GM21423 (cell line): ENCODE measurements around the gene OVCA2.

Experiments
- ATAC-seq: cut with Tn5 transposase; IDR thresholded peaks from one replicate; pipeline ENCODE4 v1.9.1; 2021; ENCODE audit warnings: mild to moderate bottlenecking, moderate library complexity; ENCODE audit not compliant: unreplicated experiment

OVCA2 gene

DNA sequence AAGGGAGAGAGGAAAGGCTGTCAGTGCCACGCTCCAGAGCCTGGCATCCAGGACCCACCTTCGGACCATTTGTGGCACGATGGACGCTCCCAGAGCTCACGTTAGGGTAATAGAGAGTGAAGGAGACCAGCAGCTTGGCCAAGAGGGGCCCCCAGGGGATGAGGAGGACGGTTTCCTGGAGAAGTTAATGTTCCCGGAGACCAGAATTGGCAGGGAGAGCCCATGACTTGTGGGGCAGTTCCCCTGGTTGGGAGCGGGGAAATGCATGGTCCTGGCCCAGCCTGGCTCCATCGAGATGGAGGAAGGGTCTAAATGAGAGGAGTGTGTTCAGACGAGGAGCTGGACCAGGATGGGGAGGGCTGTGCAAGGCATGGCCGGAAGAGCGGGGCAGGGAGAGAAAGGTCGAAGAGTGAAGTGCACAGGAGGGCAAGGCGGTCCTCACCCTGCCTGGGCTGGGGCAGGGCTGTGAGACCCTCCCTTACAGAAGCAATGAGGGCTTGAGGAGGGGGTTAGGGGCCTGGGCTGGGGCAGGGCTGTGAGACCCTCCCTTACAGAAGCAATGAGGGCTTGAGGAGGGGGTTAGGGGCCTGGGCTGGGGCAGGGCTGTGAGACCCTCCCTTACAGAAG, 10.2 kb downstream of the OVCA2 start:
- no peak for ATAC-seq

DNA sequence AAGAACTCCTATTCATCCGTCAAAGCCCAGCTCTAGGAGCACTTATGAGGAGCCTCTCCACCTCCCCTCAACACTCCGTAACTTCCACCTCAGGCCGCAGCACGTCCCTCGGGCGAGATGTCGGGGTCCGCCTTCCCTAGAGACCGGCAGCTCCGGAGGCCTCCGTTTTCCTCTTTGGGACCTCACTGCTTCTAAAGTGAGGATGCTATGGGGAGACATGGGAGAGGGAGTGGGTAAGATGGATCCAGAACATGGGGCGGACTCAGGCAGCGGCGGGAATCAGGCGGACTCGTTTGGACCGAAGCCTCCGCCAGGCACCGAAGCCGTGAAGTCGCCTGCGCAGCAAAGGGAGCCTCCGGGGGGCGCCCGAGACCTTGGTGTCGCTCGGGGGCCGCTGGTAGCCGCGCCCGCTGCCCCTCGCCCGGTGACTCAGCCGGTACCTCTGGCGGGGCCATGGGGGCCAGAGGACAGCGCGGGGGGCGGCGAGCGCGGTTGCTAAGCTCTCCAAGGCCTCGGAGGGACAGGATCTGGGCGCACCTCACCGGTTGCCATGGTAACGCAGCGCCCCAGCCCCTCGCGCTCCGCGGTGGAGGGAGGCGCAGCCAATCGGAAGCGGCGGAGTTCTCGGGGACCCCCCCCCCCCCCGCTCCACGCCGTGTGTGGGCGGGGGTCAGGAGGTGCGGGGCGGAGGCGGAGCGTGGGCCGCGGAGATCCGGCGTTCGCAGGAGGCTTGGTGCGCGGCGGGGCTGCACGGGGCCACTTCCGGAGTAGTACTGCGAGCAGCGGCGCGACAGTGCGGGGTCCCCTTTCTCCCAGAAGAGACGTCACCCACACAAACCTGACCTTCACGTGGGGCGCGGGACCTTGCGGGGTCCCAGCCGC, 11.8 kb downstream of the OVCA2 start:
- ATAC-seq: no peak

DNA sequence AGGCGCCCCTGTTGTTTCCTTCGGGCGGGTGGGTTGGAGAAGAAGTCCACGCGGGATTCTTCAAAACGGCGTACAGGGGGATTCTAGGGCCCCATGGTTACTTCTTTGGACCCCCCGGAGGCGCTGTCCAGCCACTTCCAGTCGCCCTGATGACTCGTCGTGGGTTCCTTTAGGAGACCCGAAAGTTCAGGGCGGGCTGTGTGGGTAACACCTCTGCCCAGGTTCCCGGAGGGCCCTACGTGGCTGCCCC, 12.4 kb downstream of the OVCA2 start:
- no peak for ATAC-seq

DNA sequence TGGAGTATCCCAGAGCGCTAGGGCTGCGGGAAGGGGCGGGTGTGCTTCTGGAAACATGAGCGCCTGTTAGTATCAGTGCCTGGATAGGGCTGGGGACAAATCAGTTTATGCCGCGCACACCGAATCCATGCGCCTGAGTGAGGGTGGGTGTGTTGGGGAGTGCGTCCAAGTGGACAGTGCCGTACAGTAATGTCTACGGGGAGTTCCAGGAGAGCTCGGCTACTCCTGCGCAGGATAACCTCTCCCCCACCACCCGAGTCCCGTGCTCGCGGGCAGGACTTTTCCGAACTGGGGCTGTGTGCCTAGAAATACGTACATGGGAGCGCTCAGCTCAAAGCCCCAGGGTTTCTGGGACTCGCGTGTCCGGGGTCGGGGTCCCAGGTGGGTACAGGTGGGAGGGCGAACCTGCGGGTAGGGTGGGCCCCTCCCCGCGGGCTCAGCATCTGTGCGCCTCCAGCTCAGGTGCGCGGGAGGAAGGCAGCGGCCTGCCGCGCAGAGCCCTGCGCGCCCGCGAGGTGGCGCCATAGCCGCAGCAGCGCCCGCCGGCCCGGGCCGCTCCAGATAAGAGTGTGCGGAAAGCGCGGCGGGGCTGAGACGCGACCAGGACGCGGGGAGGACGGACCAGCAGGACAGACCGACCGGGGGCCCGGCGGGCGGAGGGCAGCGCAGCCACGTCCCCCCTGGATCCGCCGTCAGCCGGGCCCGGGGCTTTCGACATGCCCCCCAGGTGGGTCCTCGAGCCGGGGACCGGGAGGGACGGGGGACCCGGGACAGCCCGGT, 12.9 kb downstream of the OVCA2 start, which contains the start of gene HIC1:
TSS of gene HIC1 (plus strand) at position 592 of the 780 bp plus-strand sequence. CDS start 1,588 bp downstream, outside the sequence.
- ATAC-seq: peak; percentile 32

DNA sequence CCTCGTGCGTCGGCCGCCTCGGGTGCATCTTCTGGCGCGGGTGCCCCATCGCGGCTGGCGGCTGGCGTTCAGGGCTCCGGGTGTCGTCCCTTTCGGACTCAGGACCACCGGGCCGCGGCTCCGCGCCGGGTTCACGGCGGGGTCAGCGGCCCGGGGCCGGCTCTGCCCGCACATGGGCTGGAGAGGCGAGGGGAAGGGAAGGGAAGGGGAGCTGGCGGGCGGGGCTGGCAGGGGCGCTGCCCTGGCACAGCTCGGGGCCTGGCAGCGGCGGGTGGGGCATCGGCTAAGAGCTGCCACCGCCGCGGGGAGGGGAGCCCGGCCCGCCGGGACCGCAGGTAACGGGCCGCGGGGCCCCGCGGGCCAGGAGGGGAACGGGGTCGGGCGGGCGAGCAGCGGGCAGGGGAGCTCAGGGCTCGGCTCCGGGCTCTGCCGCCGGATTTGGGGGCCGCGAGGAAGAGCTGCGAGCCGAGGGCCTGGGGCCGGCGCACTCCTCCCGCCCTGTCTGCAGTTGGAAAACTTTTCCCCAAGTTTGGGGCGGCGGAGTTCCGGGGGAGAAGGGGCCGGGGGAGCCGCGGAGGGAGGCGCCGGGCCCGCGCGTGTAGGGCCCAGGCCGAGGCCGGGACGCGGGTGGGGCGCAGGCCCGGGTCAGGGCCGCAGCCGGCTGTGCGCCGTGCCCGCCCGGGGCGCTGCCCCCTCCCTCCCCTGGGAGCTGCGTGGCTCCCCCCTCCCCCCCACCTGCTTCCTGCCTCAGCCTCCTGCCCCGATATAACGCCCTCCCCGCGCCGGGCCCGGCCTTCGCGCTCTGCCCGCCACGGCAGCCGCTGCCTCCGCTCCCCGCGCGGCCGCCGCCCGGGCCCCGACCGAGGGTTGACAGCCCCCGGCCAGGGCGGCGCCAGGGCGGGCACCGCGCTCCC, 13.7 kb downstream of the OVCA2 start:
- no peak for ATAC-seq

DNA sequence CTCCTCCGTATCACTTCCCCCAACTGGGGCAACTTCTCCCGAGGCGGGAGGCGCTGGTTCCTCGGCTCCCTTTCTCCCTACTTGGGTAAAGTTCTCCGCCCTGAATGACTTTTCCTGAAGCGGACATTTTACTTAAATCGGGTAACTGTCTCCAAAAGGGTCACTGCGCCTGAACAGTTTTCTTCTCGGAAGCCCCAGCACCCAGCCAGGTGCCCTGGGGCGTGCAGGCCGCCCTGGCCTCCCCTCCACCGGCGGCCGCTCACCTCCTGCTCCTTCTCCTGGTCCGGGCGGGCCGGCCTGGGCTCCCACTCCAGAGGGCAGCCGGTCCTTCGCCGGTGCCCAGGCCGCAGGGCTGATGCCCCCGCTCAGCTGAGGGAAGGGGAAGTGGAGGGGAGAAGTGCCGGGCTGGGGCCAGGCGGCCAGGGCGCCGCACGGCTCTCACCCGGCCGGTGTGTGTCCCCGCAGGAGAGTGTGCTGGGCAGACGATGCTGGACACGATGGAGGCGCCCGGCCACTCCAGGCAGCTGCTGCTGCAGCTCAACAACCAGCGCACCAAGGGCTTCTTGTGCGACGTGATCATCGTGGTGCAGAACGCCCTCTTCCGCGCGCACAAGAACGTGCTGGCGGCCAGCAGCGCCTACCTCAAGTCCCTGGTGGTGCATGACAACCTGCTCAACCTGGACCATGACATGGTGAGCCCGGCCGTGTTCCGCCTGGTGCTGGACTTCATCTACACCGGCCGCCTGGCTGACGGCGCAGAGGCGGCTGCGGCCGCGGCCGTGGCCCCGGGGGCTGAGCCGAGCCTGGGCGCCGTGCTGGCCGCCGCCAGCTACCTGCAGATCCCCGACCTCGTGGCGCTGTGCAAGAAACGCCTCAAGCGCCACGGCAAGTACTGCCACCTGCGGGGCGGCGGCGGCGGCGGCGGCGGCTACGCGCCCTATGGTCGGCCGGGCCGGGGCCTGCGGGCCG, 14.7 kb downstream of the OVCA2 start:
- no peak for ATAC-seq

DNA sequence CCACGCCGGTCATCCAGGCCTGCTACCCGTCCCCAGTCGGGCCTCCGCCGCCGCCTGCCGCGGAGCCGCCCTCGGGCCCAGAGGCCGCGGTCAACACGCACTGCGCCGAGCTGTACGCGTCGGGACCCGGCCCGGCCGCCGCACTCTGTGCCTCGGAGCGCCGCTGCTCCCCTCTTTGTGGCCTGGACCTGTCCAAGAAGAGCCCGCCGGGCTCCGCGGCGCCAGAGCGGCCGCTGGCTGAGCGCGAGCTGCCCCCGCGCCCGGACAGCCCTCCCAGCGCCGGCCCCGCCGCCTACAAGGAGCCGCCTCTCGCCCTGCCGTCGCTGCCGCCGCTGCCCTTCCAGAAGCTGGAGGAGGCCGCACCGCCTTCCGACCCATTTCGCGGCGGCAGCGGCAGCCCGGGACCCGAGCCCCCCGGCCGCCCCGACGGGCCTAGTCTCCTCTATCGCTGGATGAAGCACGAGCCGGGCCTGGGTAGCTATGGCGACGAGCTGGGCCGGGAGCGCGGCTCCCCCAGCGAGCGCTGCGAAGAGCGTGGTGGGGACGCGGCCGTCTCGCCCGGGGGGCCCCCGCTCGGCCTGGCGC, 15.4 kb downstream of the OVCA2 start:
- no peak for ATAC-seq

DNA sequence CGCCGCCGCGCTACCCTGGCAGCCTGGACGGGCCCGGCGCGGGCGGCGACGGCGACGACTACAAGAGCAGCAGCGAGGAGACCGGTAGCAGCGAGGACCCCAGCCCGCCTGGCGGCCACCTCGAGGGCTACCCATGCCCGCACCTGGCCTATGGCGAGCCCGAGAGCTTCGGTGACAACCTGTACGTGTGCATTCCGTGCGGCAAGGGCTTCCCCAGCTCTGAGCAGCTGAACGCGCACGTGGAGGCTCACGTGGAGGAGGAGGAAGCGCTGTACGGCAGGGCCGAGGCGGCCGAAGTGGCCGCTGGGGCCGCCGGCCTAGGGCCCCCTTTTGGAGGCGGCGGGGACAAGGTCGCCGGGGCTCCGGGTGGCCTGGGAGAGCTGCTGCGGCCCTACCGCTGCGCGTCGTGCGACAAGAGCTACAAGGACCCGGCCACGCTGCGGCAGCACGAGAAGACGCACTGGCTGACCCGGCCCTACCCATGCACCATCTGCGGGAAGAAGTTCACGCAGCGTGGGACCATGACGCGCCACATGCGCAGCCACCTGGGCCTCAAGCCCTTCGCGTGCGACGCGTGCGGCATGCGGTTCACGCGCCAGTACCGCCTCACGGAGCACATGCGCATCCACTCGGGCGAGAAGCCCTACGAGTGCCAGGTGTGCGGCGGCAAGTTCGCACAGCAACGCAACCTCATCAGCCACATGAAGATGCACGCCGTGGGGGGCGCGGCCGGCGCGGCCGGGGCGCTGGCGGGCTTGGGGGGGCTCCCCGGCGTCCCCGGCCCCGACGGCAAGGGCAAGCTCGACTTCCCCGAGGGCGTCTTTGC, 16.2 kb downstream of the OVCA2 start:
- no peak for ATAC-seq

DNA sequence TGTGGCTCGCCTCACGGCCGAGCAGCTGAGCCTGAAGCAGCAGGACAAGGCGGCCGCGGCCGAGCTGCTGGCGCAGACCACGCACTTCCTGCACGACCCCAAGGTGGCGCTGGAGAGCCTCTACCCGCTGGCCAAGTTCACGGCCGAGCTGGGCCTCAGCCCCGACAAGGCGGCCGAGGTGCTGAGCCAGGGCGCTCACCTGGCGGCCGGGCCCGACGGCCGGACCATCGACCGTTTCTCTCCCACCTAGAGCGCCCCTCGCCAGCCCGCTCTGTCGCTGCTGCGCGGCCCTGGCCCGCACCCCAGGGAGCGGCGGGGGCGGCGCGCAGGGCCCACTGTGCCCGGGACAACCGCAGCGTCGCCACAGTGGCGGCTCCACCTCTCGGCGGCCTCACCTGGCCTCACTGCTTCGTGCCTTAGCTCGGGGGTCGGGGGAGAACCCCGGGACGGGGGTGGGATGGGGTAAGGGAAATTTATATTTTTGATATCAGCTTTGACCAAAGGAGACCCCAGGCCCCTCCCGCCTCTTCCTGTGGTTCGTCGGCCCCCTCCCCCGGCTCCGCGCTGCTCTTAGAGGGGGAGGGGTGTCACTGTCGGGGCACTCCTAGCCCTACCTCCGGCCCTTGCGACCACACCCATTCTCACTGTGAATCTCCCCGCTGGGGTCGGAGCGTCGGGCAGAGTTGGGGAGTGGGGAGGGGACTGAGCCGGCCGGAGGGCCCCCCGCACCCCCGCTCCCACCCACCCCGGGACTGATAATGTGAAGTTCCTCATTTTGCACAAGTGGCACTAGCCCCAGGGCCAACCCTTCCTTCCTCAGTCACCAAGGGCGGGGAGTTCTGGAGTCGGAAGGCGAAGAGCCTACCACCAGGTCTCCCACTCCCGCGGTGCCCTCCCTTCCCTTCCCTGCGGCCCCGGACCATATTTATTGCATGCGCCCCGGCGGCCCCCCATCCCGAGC, 17.0 kb downstream of the OVCA2 start:
- no peak for ATAC-seq

DNA sequence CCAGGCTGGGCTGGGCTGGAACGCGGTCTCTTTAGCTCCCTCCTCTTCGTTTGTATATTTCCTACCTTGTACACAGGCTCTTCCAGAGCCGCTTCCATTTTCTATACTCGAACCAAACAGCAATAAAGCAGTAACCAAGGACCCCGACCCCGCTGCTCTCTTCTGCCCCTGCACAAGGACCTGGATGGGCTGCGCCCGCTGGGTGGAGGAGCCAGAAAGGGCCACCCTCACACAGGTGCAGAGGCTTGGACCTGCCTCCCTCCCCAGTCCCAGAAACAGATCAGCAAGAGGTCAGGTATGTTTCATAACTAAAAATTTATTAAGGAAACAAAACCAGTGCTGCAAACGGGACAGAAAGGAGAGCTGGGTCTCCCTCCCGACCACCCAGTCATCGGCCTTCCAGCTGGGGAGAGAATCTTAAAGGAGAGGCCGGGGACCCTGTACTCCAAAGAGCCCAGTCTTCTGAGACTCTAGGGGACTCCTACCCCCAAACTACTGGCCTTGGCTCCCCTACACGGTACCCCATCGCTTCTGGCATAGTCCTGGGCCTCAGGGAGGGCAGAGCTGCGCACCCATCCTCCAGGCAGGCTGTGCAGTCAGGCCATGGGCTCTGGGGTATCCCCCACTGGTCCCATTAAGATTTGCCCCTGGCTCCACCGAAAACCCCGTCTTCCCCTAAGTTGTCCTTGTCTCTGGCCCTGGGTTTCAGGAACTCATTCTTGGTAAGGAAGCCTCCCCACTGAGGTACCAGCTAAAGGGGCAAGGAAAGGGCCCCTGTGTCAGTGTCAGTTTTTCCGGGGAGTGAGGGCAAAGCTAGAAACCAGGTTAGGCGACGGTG, 17.9 kb downstream of the OVCA2 start:
- ATAC-seq: no peak

DNA sequence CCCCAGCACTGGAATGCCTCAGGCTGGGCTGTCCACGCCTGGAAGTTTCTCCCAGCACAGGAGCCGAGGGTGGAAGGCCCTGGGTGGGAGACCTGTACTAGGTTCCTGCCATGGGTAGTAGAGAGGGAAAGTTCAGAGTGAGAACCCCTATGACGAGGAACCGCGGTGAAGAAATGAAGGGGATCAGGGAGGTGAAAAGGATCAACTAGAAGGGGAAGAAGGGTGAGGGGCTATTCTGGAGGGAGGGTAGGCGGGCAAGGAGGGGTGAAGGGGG, 18.5 kb downstream of the OVCA2 start:
- ATAC-seq: no peak

DNA sequence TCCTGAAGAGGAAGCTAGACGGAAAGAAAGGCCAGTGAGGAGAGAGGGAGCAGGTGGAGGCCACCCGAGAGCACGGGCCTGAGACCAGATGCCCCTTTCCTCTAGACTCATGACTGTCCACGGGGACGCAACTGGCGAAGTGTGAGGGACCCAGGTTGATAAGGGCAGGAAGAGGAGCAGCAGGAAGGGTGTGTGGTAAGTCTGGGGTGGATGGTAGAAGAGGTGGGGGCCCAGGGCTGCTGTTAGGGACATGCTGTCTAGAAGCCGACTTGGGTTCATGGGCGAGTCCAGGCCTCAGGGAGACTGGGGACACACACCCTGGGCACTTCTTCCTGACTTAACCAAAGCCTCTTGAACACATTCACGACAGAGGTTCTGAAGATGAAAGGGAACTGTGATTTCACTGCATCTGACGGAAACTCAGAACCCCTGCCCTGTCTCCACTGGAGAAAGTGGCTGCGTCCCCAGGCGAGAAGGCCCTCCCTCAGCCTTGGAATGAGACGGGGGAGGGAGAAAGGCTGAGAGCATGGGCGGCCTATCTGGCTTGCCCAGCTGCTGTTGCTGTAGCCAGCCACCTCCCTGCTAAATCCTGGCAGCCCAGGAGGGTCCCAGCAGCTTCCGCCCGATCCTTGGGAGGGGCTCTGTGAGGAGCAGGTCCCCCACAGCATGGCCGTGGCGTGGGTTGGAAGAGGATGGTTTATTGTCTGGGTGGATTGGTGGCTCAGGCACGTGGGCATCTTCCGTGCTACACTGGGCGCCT, 19.0 kb downstream of the OVCA2 start:
- no peak for ATAC-seq

DNA sequence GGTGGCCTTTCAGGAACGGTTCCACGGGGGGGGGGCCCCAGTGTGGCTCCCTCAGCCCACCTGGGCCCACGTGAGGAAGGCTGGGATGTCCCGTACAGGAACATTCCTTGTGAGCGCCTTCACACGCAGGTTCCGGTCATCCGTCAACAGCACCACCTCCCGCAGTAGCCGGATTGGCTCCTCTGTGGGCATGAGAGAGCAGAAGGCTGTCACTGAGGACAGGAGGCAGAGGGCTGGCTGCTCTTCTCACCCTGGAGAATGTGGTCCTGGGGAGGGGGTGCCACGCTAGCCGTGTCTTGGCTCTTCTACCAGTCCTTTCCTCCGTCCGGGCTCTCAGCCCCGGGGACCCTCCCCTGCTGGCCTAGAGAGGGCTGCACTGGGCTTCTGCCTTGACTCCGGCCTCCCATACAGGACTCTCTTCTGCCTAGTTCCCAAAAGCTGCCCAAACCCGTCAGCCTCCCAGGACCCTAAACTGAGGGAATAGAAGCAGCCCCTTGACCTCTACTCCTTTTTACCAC, 19.7 kb downstream of the OVCA2 start:
- ATAC-seq: no peak

DNA sequence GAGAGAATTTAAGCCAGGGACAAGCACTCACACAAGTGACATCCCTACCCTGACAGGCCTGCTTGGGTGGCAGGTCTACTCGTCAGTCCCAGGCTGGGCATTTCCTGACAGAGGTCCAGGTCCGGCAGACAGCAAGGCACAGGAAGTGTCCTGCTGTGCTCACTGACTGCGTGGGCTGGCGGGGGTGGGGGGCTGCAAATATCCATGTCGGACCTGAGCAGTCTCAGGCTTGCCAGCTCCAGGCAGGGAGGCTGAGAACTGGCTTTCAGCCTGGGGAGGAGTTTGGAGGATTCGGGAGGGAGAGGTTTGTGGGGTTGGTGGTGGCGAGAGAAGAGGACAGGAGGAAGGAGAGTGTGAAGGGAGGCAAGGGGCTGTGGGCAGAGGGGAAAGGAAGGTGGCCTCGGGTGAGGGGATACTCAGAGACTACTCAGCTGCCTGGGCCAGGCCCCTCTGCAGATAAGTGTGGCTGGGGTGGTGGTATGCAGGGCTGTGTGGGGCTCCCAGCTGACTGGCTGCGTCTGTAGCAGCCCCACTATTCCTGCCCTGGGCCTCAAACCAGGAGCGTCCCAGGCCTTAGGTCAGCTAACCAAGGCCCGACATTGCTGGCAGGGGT, 20.9 kb downstream of the OVCA2 start:
- ATAC-seq: no peak
